ENCODE data around the gene LAIR2. TPM values are rescaled to one million over a fixed set of nuclear protein-coding genes. Genes with fewer than 3 reads are reported as not detected.

LAIR2 gene
- total and polyA plus RNA-seq, 10 of the 15 experiments (the other 5 are each of a cell fraction or from before 2014, with no cell fraction given) = not detected

DNA sequence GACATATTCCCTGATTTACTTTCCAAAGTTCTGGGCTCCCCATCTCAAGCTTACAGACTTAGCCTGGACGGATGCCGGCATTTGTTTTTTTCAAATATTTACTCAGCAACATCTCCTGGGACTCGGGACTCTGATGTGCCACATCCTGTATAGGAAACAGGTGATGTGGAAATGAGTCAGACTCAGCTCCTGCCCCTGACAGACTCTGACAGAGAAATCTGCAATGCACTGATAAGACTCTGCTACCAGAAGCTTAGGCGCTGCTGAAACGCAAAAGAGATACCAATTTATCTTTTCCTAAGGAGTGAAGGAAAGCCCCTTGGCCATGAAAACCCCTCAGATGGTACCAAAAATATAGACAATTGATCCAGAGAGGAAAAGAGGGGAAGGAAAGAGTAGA is 16.2 kb downstream of the LAIR2 start (continued):
- TF ChIP-seq, protein P1, sequence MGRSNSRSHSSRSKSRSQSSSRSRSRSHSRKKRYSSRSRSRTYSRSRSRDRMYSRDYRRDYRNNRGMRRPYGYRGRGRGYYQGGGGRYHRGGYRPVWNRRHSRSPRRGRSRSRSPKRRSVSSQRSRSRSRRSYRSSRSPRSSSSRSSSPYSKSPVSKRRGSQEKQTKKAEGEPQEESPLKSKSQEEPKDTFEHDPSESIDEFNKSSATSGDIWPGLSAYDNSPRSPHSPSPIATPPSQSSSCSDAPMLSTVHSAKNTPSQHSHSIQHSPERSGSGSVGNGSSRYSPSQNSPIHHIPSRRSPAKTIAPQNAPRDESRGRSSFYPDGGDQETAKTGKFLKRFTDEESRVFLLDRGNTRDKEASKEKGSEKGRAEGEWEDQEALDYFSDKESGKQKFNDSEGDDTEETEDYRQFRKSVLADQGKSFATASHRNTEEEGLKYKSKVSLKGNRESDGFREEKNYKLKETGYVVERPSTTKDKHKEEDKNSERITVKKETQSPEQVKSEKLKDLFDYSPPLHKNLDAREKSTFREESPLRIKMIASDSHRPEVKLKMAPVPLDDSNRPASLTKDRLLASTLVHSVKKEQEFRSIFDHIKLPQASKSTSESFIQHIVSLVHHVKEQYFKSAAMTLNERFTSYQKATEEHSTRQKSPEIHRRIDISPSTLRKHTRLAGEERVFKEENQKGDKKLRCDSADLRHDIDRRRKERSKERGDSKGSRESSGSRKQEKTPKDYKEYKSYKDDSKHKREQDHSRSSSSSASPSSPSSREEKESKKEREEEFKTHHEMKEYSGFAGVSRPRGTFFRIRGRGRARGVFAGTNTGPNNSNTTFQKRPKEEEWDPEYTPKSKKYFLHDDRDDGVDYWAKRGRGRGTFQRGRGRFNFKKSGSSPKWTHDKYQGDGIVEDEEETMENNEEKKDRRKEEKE (IDR thresholded peaks at IDR 0.05) = no peak
- TF ChIP-seq EED (IDR thresholded peaks at IDR 0.05; ENCODE audit: low read depth) = peak; percentile 98
- TF ChIP-seq HCFC1 (IDR thresholded peaks at IDR 0.05; ENCODE audit: low read length) = no peak
- TF ChIP-seq RUNX3 (IDR thresholded peaks at IDR 0.05; ENCODE audit: low read length) = peak; percentile 95
- TF ChIP-seq EP300 (IDR thresholded peaks at IDR 0.05; ENCODE audit: borderline replicate concordance in 1 of 2, control insufficient read depth in 1 of 2, low read depth in 2 of 2, low read length in 2 of 2) = peak; percentile 54 to 71; a peak in 2 of 4 replicates
- TF ChIP-seq, protein P2, sequence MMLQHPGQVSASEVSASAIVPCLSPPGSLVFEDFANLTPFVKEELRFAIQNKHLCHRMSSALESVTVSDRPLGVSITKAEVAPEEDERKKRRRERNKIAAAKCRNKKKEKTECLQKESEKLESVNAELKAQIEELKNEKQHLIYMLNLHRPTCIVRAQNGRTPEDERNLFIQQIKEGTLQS (IDR thresholded peaks at IDR 0.05; ENCODE audit: borderline replicate concordance, extremely low read depth, low read depth, low read length) = no peak
- TF ChIP-seq SUZ12 (IDR thresholded peaks at IDR 0.05; ENCODE audit: unreplicated experiment) = no peak
- no peak for TF ChIP-seq POLR2AphosphoS5 (IDR thresholded peaks at IDR 0.05; ENCODE audit: low read length)
- TF ChIP-seq SMAD1 (IDR thresholded peaks at IDR 0.05; ENCODE audit: low read depth, partially characterized antibody) = no peak
- TF ChIP-seq NRF1 (conservative IDR thresholded peaks at IDR 0.05; ENCODE audit: low read depth, low read length) = no peak
- no peak for TF ChIP-seq PAX8 (IDR thresholded peaks at IDR 0.05)
- TF ChIP-seq SMC3 (IDR thresholded peaks at IDR 0.05; ENCODE audit: borderline replicate concordance, low read length) = no peak
- TF ChIP-seq GATAD2B (conservative IDR thresholded peaks at IDR 0.05; ENCODE audit: low read depth) = no peak
- TF ChIP-seq, protein P3, sequence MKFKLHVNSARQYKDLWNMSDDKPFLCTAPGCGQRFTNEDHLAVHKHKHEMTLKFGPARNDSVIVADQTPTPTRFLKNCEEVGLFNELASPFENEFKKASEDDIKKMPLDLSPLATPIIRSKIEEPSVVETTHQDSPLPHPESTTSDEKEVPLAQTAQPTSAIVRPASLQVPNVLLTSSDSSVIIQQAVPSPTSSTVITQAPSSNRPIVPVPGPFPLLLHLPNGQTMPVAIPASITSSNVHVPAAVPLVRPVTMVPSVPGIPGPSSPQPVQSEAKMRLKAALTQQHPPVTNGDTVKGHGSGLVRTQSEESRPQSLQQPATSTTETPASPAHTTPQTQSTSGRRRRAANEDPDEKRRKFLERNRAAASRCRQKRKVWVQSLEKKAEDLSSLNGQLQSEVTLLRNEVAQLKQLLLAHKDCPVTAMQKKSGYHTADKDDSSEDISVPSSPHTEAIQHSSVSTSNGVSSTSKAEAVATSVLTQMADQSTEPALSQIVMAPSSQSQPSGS (IDR thresholded peaks at IDR 0.05; ENCODE audit: low read length) = peak; percentile 82; the same call in 1 of the 2 replicates
- no peak for TF ChIP-seq STAT1 (conservative IDR thresholded peaks at IDR 0.05)
- TF ChIP-seq RAD21 (IDR thresholded peaks at IDR 0.05; ENCODE audit: insufficient read depth, low read depth, low read length) = no peak
- no peak for TF ChIP-seq TAF1 (IDR thresholded peaks at IDR 0.05; ENCODE audit: borderline replicate concordance, low read depth, low read length)
- TF ChIP-seq REST (IDR thresholded peaks at IDR 0.05; ENCODE audit: low read depth, low read length) = no peak
- no peak for TF ChIP-seq ZBTB40 (IDR thresholded peaks at IDR 0.05; ENCODE audit: borderline replicate concordance)
